ENCODE measurements around the gene ZFP91.

Gene ZFP91

GRCh38 chr11:58652726-58653280 lies 73.9 kb downstream of the ZFP91 start:
- no peak overlapping the region for H3K9ac ChIP-seq (ENCODE audit: low read depth, low read length)

GRCh38 chr11:58654079-58654907 lies 75.4 kb downstream of the ZFP91 start:
- no peaks in the 10 kb centered on the region for H3K36me3 ChIP-seq (ENCODE audit: insufficient read depth, low read length)

More at GRCh38 chr11:58652726-58653280, 73.9 kb downstream of the ZFP91 start:
- H3K4me1 ChIP-seq (ENCODE audit: insufficient read depth, low read length) = no peaks in the 10 kb centered on the region
- no peaks in the 10 kb centered on the region for H3K9me3 ChIP-seq (ENCODE audit: control insufficient read depth, insufficient read depth, low read length)
- H3K36me3 ChIP-seq (ENCODE audit: insufficient read depth, low read length) = no peaks in the 10 kb centered on the region

GRCh38 chr11:58654908-58655296 lies 76.0 kb downstream of the ZFP91 start:
- Histone ChIP-seq H3K9me3 (ENCODE audit: control insufficient read depth, insufficient read depth, low read length) (no peaks in the 10 kb centered on the region), H3K9ac (ENCODE audit: low read depth, low read length) (no peak overlapping the region), H3K4me1 (ENCODE audit: insufficient read depth, low read length) (no peaks in the 10 kb centered on the region), H3K36me3 (ENCODE audit: insufficient read depth, low read length) (no peaks in the 10 kb centered on the region)

More at GRCh38 chr11:58654079-58654907, 75.4 kb downstream of the ZFP91 start:
- Histone ChIP-seq H3K9ac (ENCODE audit: low read depth, low read length) (no peak overlapping the region), H3K9me3 (ENCODE audit: control insufficient read depth, insufficient read depth, low read length) (no peaks in the 10 kb centered on the region), H3K4me1 (ENCODE audit: insufficient read depth, low read length) (no peaks in the 10 kb centered on the region)

GRCh38 chr11:58656348-58656747 lies 77.5 kb downstream of the ZFP91 start:
- no peak overlapping the region for H3K9ac ChIP-seq (ENCODE audit: low read depth, low read length)
- H3K9me3 ChIP-seq (ENCODE audit: control insufficient read depth, insufficient read depth, low read length) = no peaks in the 10 kb centered on the region
- no peaks in the 10 kb centered on the region for H3K4me1 ChIP-seq (ENCODE audit: insufficient read depth, low read length)
- H3K36me3 ChIP-seq (ENCODE audit: insufficient read depth, low read length) = no peaks in the 10 kb centered on the region

GRCh38 chr11:58658623-58659022 lies 79.8 kb downstream of the ZFP91 start:
- no peaks in the 10 kb centered on the region for H3K9me3 ChIP-seq (ENCODE audit: control insufficient read depth, insufficient read depth, low read length)
- no peaks in the 10 kb centered on the region for H3K4me1 ChIP-seq (ENCODE audit: insufficient read depth, low read length)
- H3K36me3 ChIP-seq (ENCODE audit: insufficient read depth, low read length) = no peaks in the 10 kb centered on the region
- no peak overlapping the region for H3K9ac ChIP-seq (ENCODE audit: low read depth, low read length)

GRCh38 chr11:58659404-58659803 lies 80.5 kb downstream of the ZFP91 start:
- Histone ChIP-seq H3K9ac (ENCODE audit: low read depth, low read length) (no peak overlapping the region), H3K36me3 (ENCODE audit: insufficient read depth, low read length) (no peaks in the 10 kb centered on the region), H3K4me1 (ENCODE audit: insufficient read depth, low read length) (no peaks in the 10 kb centered on the region), H3K9me3 (ENCODE audit: control insufficient read depth, insufficient read depth, low read length) (no peaks in the 10 kb centered on the region)

- no peaks in the 10 kb centered on the region for H3K36me3 ChIP-seq (ENCODE audit: insufficient read depth, low read length)
- H3K4me1 ChIP-seq (ENCODE audit: insufficient read depth, low read length) = no peaks in the 10 kb centered on the region
- no peak overlapping the region for H3K9ac ChIP-seq (ENCODE audit: low read depth, low read length)
- no peaks in the 10 kb centered on the region for H3K9me3 ChIP-seq (ENCODE audit: control insufficient read depth, insufficient read depth, low read length)
These were observed 81.2 kb downstream of the ZFP91 start for GRCh38 chr11:58659910-58660570.

Measured in ES-I3 (cell line).